ENCODE data around the gene GRIN2C. TPM values are rescaled to one million over a fixed set of nuclear protein-coding genes. Genes with fewer than 3 reads are reported as not detected.

GRIN2C gene
- total RNA-seq, 1 experiment from 2014 or later: 0.12 TPM

GRCh38 chr17:74848656-74849399 lies 10.9 kb downstream of the GRIN2C start:
- DNase-seq (ENCODE audit: low spot score): no peak

- no peak for DNase-seq (ENCODE audit: low spot score)
Measured at GRCh38 chr17:74846621-74847020, 13.1 kb downstream of the GRIN2C start.

- DNase-seq (ENCODE audit: low spot score): no peak
Measured at GRCh38 chr17:74843352-74843627, 16.4 kb downstream of the GRIN2C start.

GRCh38 chr17:74842599-74843351 lies 16.9 kb downstream of the GRIN2C start:
- peak; percentile 36 for DNase-seq (ENCODE audit: low spot score)

GRCh38 chr17:74842146-74842598 lies 17.5 kb downstream of the GRIN2C start:
- no peak for DNase-seq (ENCODE audit: low spot score)

GRCh38 chr17:74840989-74841666 lies 18.6 kb downstream of the GRIN2C start:
- DNase-seq (ENCODE audit: low spot score): no peak

- no peak for DNase-seq (ENCODE audit: low spot score)
Measured at GRCh38 chr17:74839990-74840852, 19.5 kb downstream of the GRIN2C start.

- no peak for DNase-seq (ENCODE audit: low spot score)
Measured at GRCh38 chr17:74838274-74838673, 21.4 kb downstream of the GRIN2C start.

- DNase-seq (ENCODE audit: low spot score): no peak
Measured at GRCh38 chr17:74836691-74837467, 22.8 kb downstream of the GRIN2C start.

GRCh38 chr17:74836191-74836590 lies 23.5 kb downstream of the GRIN2C start:
- no peak for DNase-seq (ENCODE audit: low spot score)

GRCh38 chr17:74833501-74834377 lies 25.9 kb downstream of the GRIN2C start:
- no peak for DNase-seq (ENCODE audit: low spot score)

- DNase-seq (ENCODE audit: low spot score): no peak
Measured at GRCh38 chr17:74832421-74832820, 27.3 kb downstream of the GRIN2C start.

- DNase-seq (ENCODE audit: low spot score): no peak
Measured at GRCh38 chr17:74831444-74832146, 28.1 kb downstream of the GRIN2C start.

- DNase-seq (ENCODE audit: low spot score): no peak
Measured at GRCh38 chr17:74830861-74831260, 28.8 kb downstream of the GRIN2C start.

- no peak for DNase-seq (ENCODE audit: low spot score)
Measured at GRCh38 chr17:74827800-74828199, 31.9 kb downstream of the GRIN2C start.

- no peak for DNase-seq (ENCODE audit: low spot score)
Measured at GRCh38 chr17:74825952-74826719, 33.5 kb downstream of the GRIN2C start.

- DNase-seq (ENCODE audit: low spot score): no peak
Measured at GRCh38 chr17:74824961-74825627, 34.6 kb downstream of the GRIN2C start.

- DNase-seq (ENCODE audit: low spot score): no peak
Measured at GRCh38 chr17:74822939-74823367, 36.7 kb downstream of the GRIN2C start.

All from H4 (cell line).